Right lobe of liver (tissue), 6 donors: ENCODE data around the gene BHLHE40. TPM values are rescaled to one million over a fixed set of nuclear protein-coding genes. Genes with fewer than 3 reads are reported as not detected.

Experiments
- ATAC-seq, 4 donors: fragments of 200-7000 bp; cut with Tn5 transposase; one replicate each; pipeline ENCODE4 v1.9.1; 2020; ENCODE audit warnings: mild to moderate bottlenecking in 4 of 4, moderate library complexity in 4 of 4
- DNase-seq, 3 donors: peaks; one replicate each; pipeline ENCODE4 v3.0.0-alpha.2; 2020
- H3K27ac ChIP-seq, 3 donors: fragments of 200-600 bp; one replicate each; pipeline ENCODE4 v1.8.0; 2022
- H3K27me3 ChIP-seq, 2 donors: fragments of 200-600 bp; one replicate each; pipeline ENCODE4 v1.8.0; 2022
- H3K36me3 ChIP-seq, 4 donors: fragments of 200-600 bp; sonication (generic) in 1 of 4; one replicate each; pipeline versions ENCODE4 v1.5.1 to v1.8.0; 2017 to 2022; ENCODE audit warnings: control low read depth in 1 of 4
- H3K4me1 ChIP-seq, 4 donors: fragments of 200-600 bp; sonication (generic) in 1 of 4; one replicate each; pipeline versions ENCODE4 v1.5.1 to v1.8.0; 2017 to 2022; ENCODE audit warnings: control low read depth in 1 of 4
- H3K4me3 ChIP-seq, 3 donors: fragments of 200-600 bp; one replicate each; pipeline ENCODE4 v1.8.0; 2022
- H3K9me3 ChIP-seq, 4 donors: fragments of 200-600 bp; sonication (generic) in 1 of 4; one replicate each; pipeline versions ENCODE4 v1.5.1 to v1.8.0; 2017 to 2022; ENCODE audit warnings: control low read depth in 1 of 4
- CTCF ChIP-seq, 4 donors: fragments of 200-600 bp in 3 of 4; fragments of 450-650 bp in 1 of 4; IDR thresholded peaks; one replicate each; pipeline versions ENCODE4 v1.5.1 to v1.8.0; 2016 to 2022; ENCODE audit warnings: antibody characterized with exemption in 4 of 4, mild to moderate bottlenecking in 2 of 4
- POLR2A ChIP-seq: fragments of 450-650 bp; IDR thresholded peaks from one replicate; pipeline ENCODE4 v1.6.1; 2017; ENCODE audit warnings: antibody characterized with exemption, mild to moderate bottlenecking
- WGBS: methylation state at CpG from one replicate; pipeline ENCODE4 v1.1.6; 2018; ENCODE audit warnings: low coverage, low lambda C conversion rate; ENCODE audit not compliant: insufficient coverage; ENCODE audit errors: missing lambda C conversion rate; 5-methylcytosine and 5-hydroxymethylcytosine counted together
- intact Hi-C, 2 donors: fragments of 100-400 bp; cut with DNase I; formaldehyde crosslinking; loops; one replicate each; pipeline versions ENCODE4 v1.11.2 to v1.14.1; 2022
- total RNA-seq, 6 experiments: library from RNA; depleted of rRNA in 2 of 6; stranded (reverse); fragments of >200 nt in 2 of 6; fragmentation: NEBNext Ultra II Directional in 3 of 6; extraction: Animal tissue kit (Norgen Biotek cat#: 25700) in 3 of 6; gene quantifications; one replicate each; pipeline versions ENCODE4 v1.1.0 to v1.2.4, GENCODE V29; 2016 to 2023
- donor health status: DM: no; HTN: yes; CAD: no.
- donor health status: DM: no; HTN: no; CAD: no.
- donor health status: DM: no; HTN: no; CAD: no.
- donor health status: DM: no; HTN: yes; CAD: no.
- donor health status: DM: no; HTN: yes; CAD: no.

Gene BHLHE40
- total RNA-seq, 6 experiments from 2014 or later = 19.0 to 170 (median 57.7) TPM

- H3K27me3 ChIP-seq = no peaks in the 10 kb centered on the region
- H3K9me3 ChIP-seq = no peaks in the 10 kb centered on the region
- intact Hi-C loops = no loop called here
- peak overlapping the region; percentile 76 to 94 (median 92) for H3K4me3 ChIP-seq
- ATAC-seq (no peak), DNase-seq (peak in 2 of 3 donors; percentile 48 to 60)
- peaks cover 0 to 51% (median 15%) of the 10 kb centered on the region in 4 donors for H3K4me1 ChIP-seq
- WGBS = 32% methylated on average over 28 of the region's 40 CpGs
- TF ChIP-seq POLR2A (peak; percentile 14), CTCF (IDR thresholded peaks at IDR 0.05) (no peak)
- H3K36me3 ChIP-seq = peaks cover 9 to 17% (median 13%) of the 10 kb centered on the region in 4 donors
- peak overlapping the region; percentile 96 to 100 (median 100) for H3K27ac ChIP-seq
These were observed 3.8 kb downstream of the BHLHE40 start for GRCh38 chr3:4982773-4983738.

- DNase-seq = no peak
- Histone ChIP-seq H3K4me1 (peaks cover 0 to 51% (median 15%) of the 10 kb centered on the region in 4 donors), H3K36me3 (peaks cover 9 to 17% (median 13%) of the 10 kb centered on the region in 4 donors), H3K27ac (peak overlapping the region; percentile 96 to 100 (median 100)), H3K9me3 (no peaks in the 10 kb centered on the region), H3K27me3 (no peaks in the 10 kb centered on the region), H3K4me3 (peak overlapping the region; percentile 15 to 94 (median 76))
- intact Hi-C loops = no loop called here
- WGBS = 8% methylated on average over 8 of the region's 16 CpGs
- no peak for ATAC-seq
- TF ChIP-seq POLR2A (peak; percentile 53), CTCF (IDR thresholded peaks at IDR 0.05) (no peak)
These were observed 4.7 kb downstream of the BHLHE40 start for GRCh38 chr3:4983739-4984510.

- TF ChIP-seq CTCF (IDR thresholded peaks at IDR 0.05) (no peak), POLR2A (peak; percentile 17)
- Histone ChIP-seq H3K27ac (peak overlapping the region; percentile 68 to 100 (median 100)), H3K27me3 (no peaks in the 10 kb centered on the region), H3K4me1 (peaks cover 0 to 51% (median 15%) of the 10 kb centered on the region in 4 donors), H3K9me3 (no peaks in the 10 kb centered on the region), H3K4me3 (peak overlapping the region in 2 of 3 donors; percentile 15 to 94), H3K36me3 (peaks cover 9 to 17% (median 13%) of the 10 kb centered on the region in 4 donors)
- ATAC-seq (no peak), DNase-seq (no peak)
- WGBS = 34% methylated on average over 9 of the region's 9 CpGs
- intact Hi-C loops = no loop called here
These were observed 5.3 kb downstream of the BHLHE40 start for GRCh38 chr3:4984511-4984864.

- no peaks in the 10 kb centered on the region for H3K9me3 ChIP-seq
- ATAC-seq (peak; percentile 4 to 21 (median 11)), DNase-seq (peak in 1 of 3 donors; percentile 57)
- peaks cover 0 to 51% (median 15%) of the 10 kb centered on the region in 4 donors for H3K4me1 ChIP-seq
- H3K4me3 ChIP-seq = no peak overlapping the region
- no peak for TF ChIP-seq CTCF (IDR thresholded peaks at IDR 0.05)
- peak; percentile 39 for TF ChIP-seq POLR2A
- 36% methylated on average over 9 of the region's 10 CpGs for WGBS
- peaks cover 9 to 17% (median 13%) of the 10 kb centered on the region in 4 donors for H3K36me3 ChIP-seq
- intact Hi-C loops = no loop called here
- H3K27me3 ChIP-seq = no peaks in the 10 kb centered on the region
- H3K27ac ChIP-seq = peak overlapping the region; percentile 91 to 100 (median 100)
These were observed 6.3 kb downstream of the BHLHE40 start for GRCh38 chr3:4985330-4986174.
